ENCODE results near the gene NKAPL. TPM values are rescaled to one million over a fixed set of nuclear protein-coding genes. Genes with fewer than 3 reads are reported as not detected.
A peak's percentile ranks its signal among the peaks of the same experiment; 100 is the strongest.

The NKAPL gene
- under 1 TPM in 1 of 2 experiments, not detected in 1; 0.12 TPM for total RNA-seq

DNA sequence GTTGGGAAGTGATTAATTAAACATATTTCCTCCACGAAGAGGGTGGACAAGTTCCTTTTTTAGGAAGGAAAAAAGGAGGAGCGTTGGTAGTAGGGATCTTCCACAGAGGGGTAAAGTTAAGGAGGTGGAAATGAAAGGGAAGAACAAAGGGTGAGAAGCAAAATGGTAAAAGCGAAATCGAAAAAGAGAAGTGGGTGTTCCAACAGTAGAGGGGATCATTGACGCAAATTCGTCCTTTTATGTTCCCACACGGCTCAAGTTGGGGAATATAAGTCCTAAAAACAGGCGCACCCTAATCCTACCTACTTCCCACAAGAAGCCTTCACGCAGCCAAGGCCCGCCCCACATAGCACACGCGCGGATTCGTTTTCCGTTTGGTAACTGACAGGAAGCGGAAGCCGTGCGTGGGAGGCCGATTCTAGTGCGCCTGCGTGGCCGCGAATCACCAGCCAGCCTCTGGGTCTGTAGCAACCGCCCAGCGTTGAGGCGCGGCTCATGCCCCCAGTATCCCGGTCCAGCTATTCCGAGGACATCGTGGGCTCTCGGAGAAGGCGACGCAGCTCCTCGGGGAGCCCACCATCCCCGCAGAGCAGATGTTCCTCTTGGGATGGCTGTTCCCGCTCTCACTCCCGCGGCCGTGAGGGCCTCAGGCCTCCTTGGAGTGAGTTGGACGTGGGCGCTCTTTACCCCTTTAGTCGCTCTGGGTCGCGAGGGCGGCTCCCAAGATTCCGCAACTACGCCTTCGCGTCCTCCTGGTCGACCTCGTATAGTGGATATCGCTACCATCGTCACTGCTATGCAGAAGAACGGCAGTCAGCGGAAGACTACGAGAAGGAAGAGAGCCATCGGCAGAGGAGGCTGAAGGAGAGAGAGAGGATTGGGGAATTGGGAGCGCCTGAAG, at the start of gene NKAPL:
Gene NKAPL (plus strand): TSS at position 421 of the 901 bp plus-strand sequence. CDS start 75 bp downstream, at position 496.
- H3K27me3 Mint-ChIP-seq: peaks cover 14% of the 10 kb centered on the region
- CTCF ChIA-PET: interaction anchor here (0.6 kb wide), 3 partner anchors 11 to 469 kb away, joined by 3 read pairs; no protein-coding TSS in a partner anchor
- peaks cover 11% of the 10 kb centered on the region for H3K4me1 Mint-ChIP-seq
- H3K27ac Mint-ChIP-seq: peak within 1 kb of the TSS; percentile 85
- peak within 1 kb of the TSS; percentile 47 for H3K4me3 Mint-ChIP-seq
- H3K36me3 Mint-ChIP-seq (ENCODE audit: low read depth): peaks cover 10% of the 10 kb centered on the region
- DNase-seq: peak; percentile 53
- POLR2A ChIA-PET: no interaction called here
- peaks cover 13% of the 10 kb centered on the region for H3K9me3 Mint-ChIP-seq

DNA sequence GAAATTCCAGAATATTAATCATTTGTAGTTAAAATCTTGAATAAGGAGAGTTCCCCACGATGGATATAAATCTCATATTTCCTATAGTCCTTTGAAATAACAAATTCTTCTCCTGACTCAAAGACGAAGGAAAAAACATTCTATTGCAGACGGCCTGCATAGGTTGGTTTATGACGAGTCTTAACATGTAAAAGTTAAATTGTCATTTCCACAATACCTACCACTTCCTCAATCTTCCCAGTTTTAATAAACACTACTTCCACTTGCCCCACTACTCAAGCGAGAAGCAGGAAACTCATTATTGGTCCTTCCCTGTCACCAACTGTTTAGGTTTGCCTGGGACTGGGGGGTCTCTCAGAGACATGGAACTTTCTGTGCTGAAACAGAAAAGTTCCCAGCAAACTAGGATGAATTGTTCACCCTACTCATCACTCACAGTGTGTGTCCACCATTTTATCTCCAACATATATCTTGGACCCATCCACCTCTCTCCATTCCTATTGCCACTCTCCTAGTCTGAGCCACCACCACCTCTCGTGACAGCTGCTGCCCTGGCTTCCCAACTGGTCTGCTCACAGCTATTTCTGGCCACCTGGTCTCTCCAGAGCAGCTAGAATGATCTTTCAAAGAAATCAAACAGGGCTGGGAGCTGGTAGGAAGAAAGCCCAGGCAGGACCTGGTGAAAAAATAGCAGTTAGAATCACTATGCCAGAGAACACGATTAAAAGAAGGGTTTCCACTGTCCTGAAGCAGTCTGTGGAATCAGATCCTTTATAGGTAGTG, 49.2 kb upstream of the NKAPL start:
- Mint-ChIP-seq H3K27me3 (peaks cover 87% of the 10 kb centered on the region), H3K27ac (no peak overlapping the region), H3K36me3 (ENCODE audit: low read depth) (peaks cover 10% of the 10 kb centered on the region), H3K4me1 (peaks cover 32% of the 10 kb centered on the region), H3K4me3 (no peak overlapping the region), H3K9me3 (peaks cover 12% of the 10 kb centered on the region)
- ChIA-PET CTCF (no interaction called here), POLR2A (no interaction called here)
- DNase-seq: no peak

DNA sequence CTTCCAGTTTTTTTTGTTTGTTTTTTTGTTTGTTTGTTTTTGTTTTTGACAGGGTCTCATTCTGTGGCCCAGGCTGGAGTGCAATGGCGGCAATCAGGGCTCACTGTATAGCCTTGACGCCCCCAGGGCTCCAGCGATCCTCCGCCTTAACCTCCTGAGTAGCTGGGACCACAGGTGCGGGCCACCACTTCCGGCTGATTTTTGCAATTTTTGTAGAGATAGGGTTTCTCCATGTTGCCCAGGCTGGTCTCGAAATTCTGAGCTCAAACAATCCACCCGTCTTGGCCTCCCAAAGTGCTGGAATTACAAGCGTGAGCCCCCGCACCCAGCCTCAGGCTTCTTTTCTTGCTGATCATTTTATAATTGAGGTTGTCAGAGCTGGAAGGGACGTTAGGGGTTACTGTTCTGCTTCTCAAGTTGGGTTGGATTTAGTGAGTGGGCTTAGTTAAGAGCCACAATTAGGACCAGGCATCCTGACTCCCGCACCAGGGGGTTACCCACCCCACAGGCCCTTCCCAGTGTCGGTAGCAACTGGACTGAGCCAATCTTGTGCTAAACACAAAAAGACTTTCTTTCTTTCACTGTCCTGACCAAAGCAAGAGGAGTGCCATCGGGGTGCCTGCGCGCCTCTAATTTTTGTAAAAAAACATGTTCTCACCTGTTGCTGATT, 47.1 kb upstream of the NKAPL start:
- peak overlapping the region; percentile 63 for H3K27ac Mint-ChIP-seq
- peaks cover 32% of the 10 kb centered on the region for H3K4me1 Mint-ChIP-seq
- H3K27me3 Mint-ChIP-seq: peaks cover 84% of the 10 kb centered on the region
- CTCF ChIA-PET: interaction anchor here (0.6 to 0.9 kb wide), 2 partner anchors 43 to 931 kb away, joined by 3 to 5 read pairs; no protein-coding TSS in a partner anchor
- peaks cover 6% of the 10 kb centered on the region for H3K36me3 Mint-ChIP-seq (ENCODE audit: low read depth)
- peak overlapping the region; percentile 37 for H3K4me3 Mint-ChIP-seq
- POLR2A ChIA-PET: no interaction called here
- H3K9me3 Mint-ChIP-seq: peaks cover 3% of the 10 kb centered on the region
- DNase-seq: peak; percentile 19

DNA sequence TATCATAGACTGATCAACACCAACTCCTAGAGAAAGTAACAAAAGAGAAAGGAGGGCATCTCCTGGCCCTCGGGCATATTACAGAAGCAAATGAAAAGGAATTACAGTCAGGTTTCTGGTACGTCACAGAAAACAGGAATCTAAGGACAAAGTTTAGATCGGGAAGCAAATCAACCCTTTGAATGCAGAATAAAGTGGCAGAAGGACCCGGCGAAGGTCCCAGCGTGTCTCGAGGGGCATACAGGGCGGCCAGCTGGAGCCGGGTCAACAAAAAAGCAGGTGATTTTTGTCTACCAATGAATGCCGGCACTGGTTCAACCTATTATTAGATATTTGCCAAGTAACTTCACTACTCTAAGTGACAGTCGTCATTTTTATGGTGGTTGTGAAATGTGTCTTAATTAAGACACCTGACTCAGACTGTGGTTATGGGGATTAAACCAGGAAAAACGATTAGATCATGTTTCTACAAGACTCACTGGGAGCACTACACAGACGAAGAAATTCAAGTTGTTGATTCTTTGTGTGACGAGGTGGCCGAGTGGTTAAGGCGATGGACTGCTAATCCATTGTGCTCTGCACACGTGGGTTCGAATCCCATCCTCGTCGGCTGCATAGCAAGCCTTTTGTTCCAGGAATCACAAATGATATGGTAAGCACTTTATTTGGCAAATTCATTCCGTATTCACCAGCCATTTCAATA, 46.4 kb upstream of the NKAPL start:
- H3K27ac Mint-ChIP-seq: no peak overlapping the region
- H3K36me3 Mint-ChIP-seq (ENCODE audit: low read depth): peaks cover 2% of the 10 kb centered on the region
- peaks cover 25% of the 10 kb centered on the region for H3K4me1 Mint-ChIP-seq
- H3K4me3 Mint-ChIP-seq: peak overlapping the region; percentile 37
- peaks cover 3% of the 10 kb centered on the region for H3K9me3 Mint-ChIP-seq
- H3K27me3 Mint-ChIP-seq: peaks cover 84% of the 10 kb centered on the region
- no peak for DNase-seq
- ChIA-PET CTCF (no interaction called here), POLR2A (no interaction called here)

DNA sequence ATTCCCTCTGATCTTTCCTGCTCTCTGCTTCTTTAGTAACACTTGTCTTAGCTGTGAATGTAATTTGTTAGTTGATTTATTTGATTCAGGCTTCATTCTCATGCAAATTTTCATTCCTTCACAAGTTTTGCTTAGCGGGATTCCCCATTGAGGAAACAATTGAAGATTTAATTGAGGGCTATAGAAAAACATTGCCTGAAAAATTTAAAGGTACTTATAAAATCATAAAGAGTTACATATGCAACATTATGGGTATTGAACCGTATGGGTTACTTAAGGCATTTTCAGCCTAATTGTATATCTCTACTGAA, 45.9 kb upstream of the NKAPL start:
- POLR2A ChIA-PET: no interaction called here
- peak overlapping the region; percentile 37 for H3K4me3 Mint-ChIP-seq
- peaks cover 2% of the 10 kb centered on the region for H3K36me3 Mint-ChIP-seq (ENCODE audit: low read depth)
- H3K9me3 Mint-ChIP-seq: peaks cover 3% of the 10 kb centered on the region
- no peak overlapping the region for H3K27ac Mint-ChIP-seq
- peaks cover 83% of the 10 kb centered on the region for H3K27me3 Mint-ChIP-seq
- peaks cover 20% of the 10 kb centered on the region for H3K4me1 Mint-ChIP-seq
- no peak for DNase-seq
- CTCF ChIA-PET: no interaction called here

DNA sequence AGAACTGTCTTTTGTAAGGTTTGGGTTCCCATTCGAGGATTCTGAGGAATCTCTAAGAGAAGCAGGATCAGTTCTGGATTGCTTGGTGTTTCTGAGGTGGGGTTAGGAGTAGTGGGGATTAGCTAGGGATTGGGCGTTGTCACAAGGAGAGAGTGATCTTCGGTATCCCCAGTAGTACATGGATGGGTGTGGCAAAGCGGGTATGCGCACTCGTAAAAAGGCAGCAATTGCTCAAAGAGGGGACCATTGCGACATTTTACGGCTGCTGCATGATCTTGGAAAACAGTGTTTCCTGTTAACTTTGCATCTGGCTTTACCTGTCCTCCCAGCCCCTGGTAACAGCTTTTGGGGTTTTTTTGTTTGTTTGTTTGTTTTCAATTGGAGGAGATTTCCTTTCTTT, 43.7 kb upstream of the NKAPL start:
- ChIA-PET CTCF (no interaction called here), POLR2A (no interaction called here)
- no peak overlapping the region for H3K27ac Mint-ChIP-seq
- no peak for DNase-seq
- H3K4me3 Mint-ChIP-seq: no peak overlapping the region
- no peaks in the 10 kb centered on the region for H3K36me3 Mint-ChIP-seq (ENCODE audit: low read depth)
- no peaks in the 10 kb centered on the region for H3K9me3 Mint-ChIP-seq
- peaks cover 23% of the 10 kb centered on the region for H3K4me1 Mint-ChIP-seq
- peaks cover 82% of the 10 kb centered on the region for H3K27me3 Mint-ChIP-seq

DNA sequence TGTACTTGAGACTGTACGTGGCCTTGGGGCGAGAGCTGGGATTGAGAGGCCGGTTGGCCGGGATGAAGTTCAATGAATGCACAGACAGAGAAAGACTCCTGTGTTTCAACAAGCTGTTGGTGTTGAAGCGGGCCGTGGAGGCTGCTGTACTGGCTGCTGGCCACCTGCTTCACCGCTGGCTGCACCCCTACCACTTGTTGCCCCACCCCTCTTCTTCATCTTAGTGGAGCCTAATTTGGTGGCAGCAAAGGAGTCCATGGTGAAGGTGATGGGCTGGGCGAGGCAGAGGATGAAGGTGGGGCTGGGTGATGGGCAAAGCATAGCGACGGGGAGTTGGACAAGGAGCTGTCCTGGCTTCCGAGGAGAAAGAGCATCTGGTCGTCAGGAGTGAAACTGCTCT, 41.2 kb upstream of the NKAPL start:
- CTCF ChIA-PET: interaction anchor here (0.6 to 0.7 kb wide), 2 partner anchors 61 to 329 kb away, joined by 3 read pairs; no protein-coding TSS in a partner anchor
- H3K27ac Mint-ChIP-seq: no peak overlapping the region
- POLR2A ChIA-PET: no interaction called here
- H3K4me3 Mint-ChIP-seq: peak overlapping the region; percentile 58
- H3K4me1 Mint-ChIP-seq: peaks cover 9% of the 10 kb centered on the region
- no peaks in the 10 kb centered on the region for H3K9me3 Mint-ChIP-seq
- no peaks in the 10 kb centered on the region for H3K36me3 Mint-ChIP-seq (ENCODE audit: low read depth)
- no peak for DNase-seq
- peaks cover 80% of the 10 kb centered on the region for H3K27me3 Mint-ChIP-seq

DNA sequence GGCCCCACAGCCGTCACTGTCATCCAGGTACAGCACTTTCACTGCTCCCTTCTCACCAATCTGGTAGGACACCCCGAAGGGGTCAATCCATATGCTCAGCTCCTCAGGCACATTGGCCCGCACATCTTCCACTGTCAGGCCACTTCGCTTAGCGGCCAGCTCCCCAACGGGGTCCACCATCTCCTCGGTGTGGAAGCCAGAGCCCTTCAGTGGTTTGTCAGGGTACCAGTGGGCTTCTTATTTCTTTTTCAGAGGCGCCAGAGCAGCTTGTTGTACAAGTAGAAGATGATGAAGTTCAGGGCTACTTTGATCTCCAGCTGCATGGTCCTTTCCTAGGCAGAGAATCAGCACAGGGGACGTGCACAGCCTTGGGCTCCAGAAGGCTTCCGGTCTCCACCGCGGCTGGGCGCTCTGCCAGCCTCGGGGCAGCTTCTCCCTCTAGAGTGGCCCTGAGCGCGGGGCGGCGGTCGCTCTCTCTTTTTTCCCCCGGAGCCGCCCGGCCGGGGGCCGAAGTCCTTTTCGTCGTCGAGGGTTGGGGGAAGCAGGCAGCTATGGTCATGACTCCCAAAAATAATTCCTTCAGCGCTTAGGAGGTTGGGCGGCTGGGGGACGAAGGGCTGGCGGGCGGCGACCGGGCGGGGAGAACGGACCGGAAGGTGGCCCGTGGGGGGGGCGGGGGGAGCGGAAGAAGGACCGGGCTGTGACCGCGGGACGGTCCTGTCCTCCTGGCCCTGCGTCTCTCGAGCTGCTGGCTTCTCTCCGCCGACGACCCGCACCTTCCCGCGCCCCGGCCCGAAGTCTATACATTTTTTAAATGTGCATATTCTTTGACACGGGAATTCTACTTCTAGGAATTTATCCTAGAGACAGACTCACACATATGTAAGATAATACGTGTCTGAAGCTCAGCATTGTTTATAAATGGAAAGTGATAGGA, 40.5 kb upstream of the NKAPL start:
- H3K4me1 Mint-ChIP-seq: peaks cover 6% of the 10 kb centered on the region
- peak overlapping the region; percentile 36 for H3K27ac Mint-ChIP-seq
- no peaks in the 10 kb centered on the region for H3K36me3 Mint-ChIP-seq (ENCODE audit: low read depth)
- POLR2A ChIA-PET: no interaction called here
- CTCF ChIA-PET: interaction anchor here (0.7 kb wide), 1 partner anchor 62 kb away, joined by 3 read pairs; no protein-coding TSS in a partner anchor
- H3K4me3 Mint-ChIP-seq: peak overlapping the region; percentile 58
- no peak for DNase-seq
- no peaks in the 10 kb centered on the region for H3K9me3 Mint-ChIP-seq
- H3K27me3 Mint-ChIP-seq: peaks cover 80% of the 10 kb centered on the region

DNA sequence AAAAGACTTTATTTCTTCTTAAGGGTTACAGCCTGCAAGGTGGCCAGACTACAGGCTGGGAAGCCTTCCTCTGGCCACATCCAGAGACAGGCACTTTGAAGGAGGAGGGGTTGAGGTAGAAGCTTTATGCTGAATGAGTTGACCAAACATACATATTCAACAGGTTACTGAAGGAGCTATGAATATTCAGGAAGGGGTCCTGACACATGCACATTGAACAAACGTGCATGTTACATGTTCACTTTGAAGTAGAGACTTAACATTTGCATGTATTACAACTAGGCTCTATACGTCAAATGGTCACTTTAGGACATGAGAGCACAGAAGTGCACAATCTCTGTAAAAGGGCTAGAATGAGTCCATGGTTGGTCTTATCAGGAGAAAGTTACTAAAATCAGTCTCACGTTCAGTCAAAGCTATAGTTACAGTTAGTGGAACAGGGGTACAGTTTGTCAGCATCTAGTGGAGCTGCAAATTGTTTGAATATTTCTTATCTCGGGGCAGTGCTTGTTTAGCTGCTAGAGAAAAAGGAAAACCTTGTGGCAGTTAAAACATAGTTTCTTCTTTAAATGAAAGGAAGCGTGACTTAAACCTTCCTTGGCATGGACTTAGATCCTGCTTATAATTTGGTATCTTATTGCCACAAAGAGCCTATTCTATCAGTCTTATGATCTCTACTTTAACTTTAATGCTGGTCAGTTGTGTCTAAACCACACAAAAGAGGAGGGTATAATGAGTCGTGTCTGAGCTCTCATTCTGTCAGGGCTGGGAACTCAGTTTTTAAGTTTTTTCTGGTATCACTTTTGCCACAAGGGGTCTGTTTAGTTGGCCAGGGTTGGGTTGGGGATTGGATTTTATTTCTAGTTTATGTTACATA, 38.6 kb upstream of the NKAPL start:
- Mint-ChIP-seq H3K27ac (no peak overlapping the region), H3K4me1 (peaks cover 13% of the 10 kb centered on the region), H3K9me3 (no peaks in the 10 kb centered on the region), H3K4me3 (no peak overlapping the region), H3K27me3 (peaks cover 78% of the 10 kb centered on the region), H3K36me3 (ENCODE audit: low read depth) (no peaks in the 10 kb centered on the region)
- ChIA-PET CTCF (no interaction called here), POLR2A (no interaction called here)
- no peak for DNase-seq

DNA sequence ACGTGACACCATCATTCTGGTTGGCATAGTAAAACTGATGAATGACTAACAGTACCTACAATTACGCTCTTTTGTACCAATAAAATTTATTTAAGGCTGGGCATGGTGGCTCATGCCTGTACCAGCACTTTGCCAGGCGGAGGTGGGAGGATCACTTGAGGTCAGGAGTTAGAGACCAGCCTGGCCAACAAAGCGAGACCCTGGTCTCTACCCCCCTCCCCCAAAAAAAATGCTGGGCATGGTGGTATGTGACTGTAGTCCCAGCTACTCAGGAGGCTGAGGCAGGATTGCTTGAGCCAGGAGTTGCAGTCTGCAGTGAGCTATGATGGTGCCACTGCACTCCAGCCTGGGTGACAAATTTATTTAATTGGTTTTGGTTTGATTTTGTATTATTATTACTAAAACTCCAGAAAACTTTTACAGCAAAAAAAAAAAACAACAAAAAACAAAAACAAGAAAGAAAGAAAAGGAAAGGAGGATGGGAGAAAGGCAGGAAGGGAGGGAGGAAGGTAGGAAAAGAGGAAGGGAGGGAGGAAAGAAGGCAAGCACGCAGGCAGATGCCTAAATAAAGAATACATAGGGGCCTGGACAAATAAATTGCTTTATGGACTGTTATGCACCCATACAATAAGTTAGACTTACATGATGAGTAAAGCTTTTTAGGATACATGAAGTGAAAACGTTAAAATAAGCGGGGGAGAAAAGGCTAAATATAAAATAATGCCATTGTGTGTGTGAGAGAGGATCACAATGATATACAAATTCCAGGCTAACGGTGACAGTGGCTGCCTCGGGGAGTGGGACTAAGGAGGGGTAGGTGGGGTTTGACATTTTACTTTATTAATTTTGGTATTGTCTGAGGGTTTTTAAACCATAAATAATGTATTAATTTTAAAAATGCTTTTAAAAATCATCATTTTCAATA, 34.7 kb upstream of the NKAPL start:
- Mint-ChIP-seq H3K4me1 (peaks cover 36% of the 10 kb centered on the region), H3K27ac (peak overlapping the region; percentile 81), H3K36me3 (ENCODE audit: low read depth) (peaks cover 5% of the 10 kb centered on the region), H3K9me3 (no peaks in the 10 kb centered on the region), H3K27me3 (peaks cover 51% of the 10 kb centered on the region), H3K4me3 (peak overlapping the region; percentile 79)
- no peak for DNase-seq
- POLR2A ChIA-PET: no interaction called here
- CTCF ChIA-PET: no interaction called here
